A673 (cell line): ENCODE data around the gene PCSK6.

Source experiments
- EZH2 ChIP-seq: fragments of 200-600 bp; sonication (generic); IDR thresholded peaks from 2 replicates; pipeline ENCODE4 v1.6.1; 2017; ENCODE audit warnings: borderline replicate concordance, low read depth, mild to moderate bottlenecking, mixed read lengths, antibody characterized with exemption, low read length; ENCODE audit not compliant: poor library complexity, severe bottlenecking
- TF ChIP-seq, protein P1 (sequence below): fragments of 300-800, 200-600 bp; sonication (generic); conservative IDR thresholded peaks from 2 replicates; pipeline ENCODE4 v1.5.1; 2017; ENCODE audit warnings: low read depth, mild to moderate bottlenecking, antibody characterized with exemption, low read length, moderate library complexity, mixed read lengths

DNA sequence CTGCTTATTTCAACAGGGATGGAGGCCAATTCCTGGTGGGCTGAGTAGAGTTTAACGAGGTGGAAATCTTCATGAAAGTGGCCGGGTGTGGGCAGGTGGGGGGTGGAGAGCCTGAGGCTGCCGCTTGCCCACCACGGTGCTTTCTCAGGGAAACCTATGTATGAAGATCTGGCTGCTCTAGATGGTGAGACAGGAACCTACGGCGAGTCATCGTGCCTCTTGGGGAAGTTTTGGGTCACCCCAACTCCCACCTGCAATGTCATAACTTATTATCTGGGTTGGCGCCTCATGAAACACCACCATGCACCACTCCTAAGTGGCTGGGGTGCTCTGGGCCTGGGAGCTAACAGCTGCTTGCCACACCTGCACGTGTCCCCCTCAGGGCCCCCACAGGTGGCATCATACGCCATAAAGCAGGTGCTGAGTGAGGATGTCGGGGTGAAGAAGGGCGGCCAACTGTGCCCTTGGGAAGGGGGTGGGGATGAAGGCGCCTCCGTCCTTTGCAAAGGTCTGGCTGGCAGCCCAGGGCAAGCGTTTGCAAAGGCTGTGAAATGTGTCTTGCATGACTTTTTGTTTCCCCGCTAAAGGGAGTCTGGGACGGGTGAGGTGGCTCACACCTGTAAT lies 166.5 kb downstream of the PCSK6 start:
- TF ChIP-seq, protein P1, sequence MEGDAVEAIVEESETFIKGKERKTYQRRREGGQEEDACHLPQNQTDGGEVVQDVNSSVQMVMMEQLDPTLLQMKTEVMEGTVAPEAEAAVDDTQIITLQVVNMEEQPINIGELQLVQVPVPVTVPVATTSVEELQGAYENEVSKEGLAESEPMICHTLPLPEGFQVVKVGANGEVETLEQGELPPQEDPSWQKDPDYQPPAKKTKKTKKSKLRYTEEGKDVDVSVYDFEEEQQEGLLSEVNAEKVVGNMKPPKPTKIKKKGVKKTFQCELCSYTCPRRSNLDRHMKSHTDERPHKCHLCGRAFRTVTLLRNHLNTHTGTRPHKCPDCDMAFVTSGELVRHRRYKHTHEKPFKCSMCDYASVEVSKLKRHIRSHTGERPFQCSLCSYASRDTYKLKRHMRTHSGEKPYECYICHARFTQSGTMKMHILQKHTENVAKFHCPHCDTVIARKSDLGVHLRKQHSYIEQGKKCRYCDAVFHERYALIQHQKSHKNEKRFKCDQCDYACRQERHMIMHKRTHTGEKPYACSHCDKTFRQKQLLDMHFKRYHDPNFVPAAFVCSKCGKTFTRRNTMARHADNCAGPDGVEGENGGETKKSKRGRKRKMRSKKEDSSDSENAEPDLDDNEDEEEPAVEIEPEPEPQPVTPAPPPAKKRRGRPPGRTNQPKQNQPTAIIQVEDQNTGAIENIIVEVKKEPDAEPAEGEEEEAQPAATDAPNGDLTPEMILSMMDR: no peak
- no peak for TF ChIP-seq EZH2
